Psoas muscle (tissue), 8 donors: ENCODE results near the gene MYL3. TPM values are rescaled to one million over a fixed set of nuclear protein-coding genes. Genes with fewer than 3 reads are reported as not detected.

ENCODE experiments used
- ATAC-seq, 4 donors: fragments of 200-7000 bp; cut with Tn5 transposase; one replicate each; pipeline ENCODE4 v1.9.1; 2020; ENCODE audit warnings: moderate library complexity in 3 of 4, mild to moderate bottlenecking in 2 of 4
- DNase-seq, 2 donors: peaks; one replicate each; pipeline ENCODE4 v3.0.0-alpha.2; 2020
- H3K27ac ChIP-seq: fragments of 200-600 bp; one replicate; pipeline ENCODE4 v1.8.0; 2022
- H3K27me3 ChIP-seq, 3 donors: fragments of 200-600 bp in 1 of 3; one replicate each; pipeline versions ENCODE4 v1.6.1 to v1.8.0; 2013 to 2022; ENCODE audit warnings: low read length in 2 of 3, mild to moderate bottlenecking in 2 of 3, moderate library complexity in 1 of 3; ENCODE audit not compliant: insufficient read depth in 3 of 3
- H3K36me3 ChIP-seq, 2 donors: fragments of 200-600 bp in 1 of 2; one replicate each; pipeline versions ENCODE4 v1.6.1 to v1.8.0; 2013 to 2022; ENCODE audit warnings: low read depth in 1 of 2, mild to moderate bottlenecking in 1 of 2, moderate library complexity in 1 of 2; ENCODE audit not compliant: insufficient read depth in 1 of 2
- H3K4me1 ChIP-seq: fragments of 200-600 bp; one replicate; pipeline ENCODE4 v1.8.0; 2022
- H3K4me3 ChIP-seq: fragments of 200-600 bp; one replicate; pipeline ENCODE4 v1.8.0; 2022; ENCODE audit warnings: mild to moderate bottlenecking
- H3K9me3 ChIP-seq: fragments of 200-600 bp; one replicate; pipeline ENCODE4 v1.8.0; 2022
- WGBS, 3 donors: extraction: QIAGEN DNeasy Blood & Tissue Kit; methylation state at CpG; one replicate each; pipeline versions ENCODE4 v1.1.6 to v1.1.7; 2013; 5-methylcytosine and 5-hydroxymethylcytosine counted together
- intact Hi-C, 2 donors: fragments of 100-400 bp; cut with DNase I; formaldehyde crosslinking; loops; one replicate each; pipeline versions ENCODE4 v1.11.0 to v1.14.2; 2022
- polyA plus RNA-seq, 3 donors: library from polyadenylated mRNA; stranded (reverse); fragments of 200-250 nt; gene quantifications; one replicate each; pipeline ENCODE4 v1.2.3, GENCODE V29; 2013
- total RNA-seq, 4 donors: library from RNA; stranded (reverse); fragmentation: NEBNext Ultra II Directional in 2 of 4; extraction: Animal tissue kit (Norgen Biotek cat#: 25700) in 2 of 4; gene quantifications; one replicate each; pipeline versions ENCODE4 v1.2.1 to v1.2.4, GENCODE V29; 2021 to 2023
- TF ChIP-seq, protein P1 (sequence below): fragments of 200-600 bp; IDR thresholded peaks from one replicate; pipeline ENCODE4 v1.8.0; 2022; ENCODE audit warnings: antibody characterized with exemption
- donor health status: healthy with polysubstance abuse.
- donor health status: DM: no; HTN: no; CAD: no; lungs with moderate emphysema.
- donor health status: Bipolar disorder and iron deficiency.
- donor health status: healthy.
- donor health status: DM: yes; HTN: yes; CAD: no.
- donor health status: DM: no; HTN: no; CAD: no.
- donor health status: DM: no; HTN: no; CAD: no.
- donor health status: DM: yes; HTN: yes; CAD: no.

MYL3 gene
- total and polyA plus RNA-seq, 7 donors: 395 to 3,091 (median 1,482) TPM

GRCh38 chr3:46909535-46910161 is 46.4 kb upstream of the MYL3 start:
- H3K27me3 ChIP-seq: no peaks in the 10 kb centered on the region
- no peaks in the 10 kb centered on the region for H3K9me3 ChIP-seq
- no peak overlapping the region for H3K4me3 ChIP-seq
- DNase-seq (peak; percentile 89 to 93), ATAC-seq (peak; percentile 87 to 93 (median 90))
- intact Hi-C loops: loop anchor here (1.0 to 5.0 kb wide), 4 partner anchors 43 to 207 kb away; partner anchors contain the start of gene TMIE (in 1 of the 2)
- TF ChIP-seq, protein P1, sequence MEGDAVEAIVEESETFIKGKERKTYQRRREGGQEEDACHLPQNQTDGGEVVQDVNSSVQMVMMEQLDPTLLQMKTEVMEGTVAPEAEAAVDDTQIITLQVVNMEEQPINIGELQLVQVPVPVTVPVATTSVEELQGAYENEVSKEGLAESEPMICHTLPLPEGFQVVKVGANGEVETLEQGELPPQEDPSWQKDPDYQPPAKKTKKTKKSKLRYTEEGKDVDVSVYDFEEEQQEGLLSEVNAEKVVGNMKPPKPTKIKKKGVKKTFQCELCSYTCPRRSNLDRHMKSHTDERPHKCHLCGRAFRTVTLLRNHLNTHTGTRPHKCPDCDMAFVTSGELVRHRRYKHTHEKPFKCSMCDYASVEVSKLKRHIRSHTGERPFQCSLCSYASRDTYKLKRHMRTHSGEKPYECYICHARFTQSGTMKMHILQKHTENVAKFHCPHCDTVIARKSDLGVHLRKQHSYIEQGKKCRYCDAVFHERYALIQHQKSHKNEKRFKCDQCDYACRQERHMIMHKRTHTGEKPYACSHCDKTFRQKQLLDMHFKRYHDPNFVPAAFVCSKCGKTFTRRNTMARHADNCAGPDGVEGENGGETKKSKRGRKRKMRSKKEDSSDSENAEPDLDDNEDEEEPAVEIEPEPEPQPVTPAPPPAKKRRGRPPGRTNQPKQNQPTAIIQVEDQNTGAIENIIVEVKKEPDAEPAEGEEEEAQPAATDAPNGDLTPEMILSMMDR: peak; percentile 88
- no peaks in the 10 kb centered on the region for H3K36me3 ChIP-seq
- H3K27ac ChIP-seq: no peak overlapping the region
- peaks cover 22% of the 10 kb centered on the region for H3K4me1 ChIP-seq
- WGBS, 3 donors: 12 to 14% (median 14%) methylated on average over 18 of the region's 18 CpGs

- Histone ChIP-seq H3K27ac (no peak overlapping the region), H3K4me3 (no peak overlapping the region), H3K36me3 (no peaks in the 10 kb centered on the region), H3K27me3 (no peaks in the 10 kb centered on the region), H3K4me1 (peaks cover 22% of the 10 kb centered on the region), H3K9me3 (no peaks in the 10 kb centered on the region)
- ATAC-seq (peak in 3 of 4 donors; percentile 1 to 34 (median 1)), DNase-seq (no peak)
- TF ChIP-seq, protein P1: no peak
- intact Hi-C loops: loop anchor here (1.0 to 5.0 kb wide), 4 partner anchors 42 to 207 kb away; partner anchors contain the start of gene TMIE (in 1 of the 2)
- WGBS, 3 donors: 23 to 31% (median 30%) methylated on average over 7 to 8 of the region's 8 CpGs
Measured at GRCh38 chr3:46908986-46909534, 45.8 kb upstream of the MYL3 start.

- Histone ChIP-seq H3K36me3 (no peaks in the 10 kb centered on the region), H3K9me3 (no peaks in the 10 kb centered on the region), H3K4me3 (no peak overlapping the region), H3K27me3 (no peaks in the 10 kb centered on the region), H3K4me1 (peaks cover 16% of the 10 kb centered on the region), H3K27ac (no peak overlapping the region)
- intact Hi-C loops: loop anchor here in 1 of 2 donors (2.0 to 5.0 kb wide), 2 partner anchors 42 to 206 kb away; partner anchors contain the start of gene TMIE
- TF ChIP-seq, protein P1: no peak
- ATAC-seq: peak in 2 of 4 donors; percentile 6 to 26
- WGBS, 3 donors: 40 to 54% (median 44%) methylated on average over 24 of the region's 24 CpGs
- DNase-seq: peak; percentile 44 to 56
Measured at GRCh38 chr3:46908294-46908985, 45.2 kb upstream of the MYL3 start.

DNA sequence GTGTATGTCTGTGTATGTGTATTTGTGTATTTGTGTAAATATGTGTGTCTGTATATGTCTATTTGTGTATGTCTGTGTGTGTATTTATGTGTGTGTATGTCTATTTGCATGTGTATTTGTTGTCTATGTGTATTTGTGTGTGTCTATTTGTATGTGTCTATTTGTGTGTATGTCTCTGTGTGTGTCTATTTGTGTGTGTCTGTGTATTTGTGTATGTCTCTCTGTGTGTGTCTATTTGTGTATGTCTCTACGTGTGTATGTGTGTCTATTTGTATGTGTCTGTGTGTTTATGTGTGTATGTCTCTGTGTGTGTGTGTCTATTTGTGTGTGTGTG is 44.7 kb upstream of the MYL3 start:
- intact Hi-C loops: loop anchor here in 1 of 2 donors (2.0 to 5.0 kb wide), 2 partner anchors 41 to 206 kb away; partner anchors contain the start of gene TMIE
- Histone ChIP-seq H3K27ac (no peak overlapping the region), H3K4me1 (peaks cover 15% of the 10 kb centered on the region), H3K4me3 (no peak overlapping the region), H3K27me3 (no peaks in the 10 kb centered on the region), H3K36me3 (no peaks in the 10 kb centered on the region), H3K9me3 (no peaks in the 10 kb centered on the region)
- TF ChIP-seq, protein P1: no peak
- 32 to 41% (median 33%) methylated on average over 1 of the region's 1 CpG for WGBS, 3 donors
- DNase-seq (no peak), ATAC-seq (no peak)
